Right hindlimb (tissue), 1 donor: ENCODE measurements around the gene RAD51B.

Experiments used
- DNase-seq: peaks from one replicate; pipeline ENCODE4 v3.0.0-alpha.2; 2018

RAD51B gene

DNA sequence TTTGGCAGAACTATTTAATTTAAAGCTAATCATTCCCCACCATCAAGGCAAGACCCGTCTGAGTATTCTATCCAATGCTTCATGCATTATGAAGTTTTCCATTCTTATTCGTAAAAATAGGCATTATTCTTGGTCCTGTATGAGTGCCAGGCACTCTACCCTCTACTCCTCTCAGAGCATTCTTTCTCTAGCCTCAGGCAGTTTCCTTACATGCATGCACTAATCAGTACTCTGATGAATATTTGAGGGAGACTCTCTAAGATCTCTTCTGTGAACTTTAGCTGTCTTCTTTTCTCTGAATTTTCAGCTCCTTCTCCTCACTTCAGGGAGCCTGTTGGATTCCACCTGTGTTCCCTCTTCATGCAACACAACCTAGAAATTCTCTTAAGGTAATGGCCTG lies 334.7 kb downstream of the RAD51B start:
- no peak for DNase-seq

DNA sequence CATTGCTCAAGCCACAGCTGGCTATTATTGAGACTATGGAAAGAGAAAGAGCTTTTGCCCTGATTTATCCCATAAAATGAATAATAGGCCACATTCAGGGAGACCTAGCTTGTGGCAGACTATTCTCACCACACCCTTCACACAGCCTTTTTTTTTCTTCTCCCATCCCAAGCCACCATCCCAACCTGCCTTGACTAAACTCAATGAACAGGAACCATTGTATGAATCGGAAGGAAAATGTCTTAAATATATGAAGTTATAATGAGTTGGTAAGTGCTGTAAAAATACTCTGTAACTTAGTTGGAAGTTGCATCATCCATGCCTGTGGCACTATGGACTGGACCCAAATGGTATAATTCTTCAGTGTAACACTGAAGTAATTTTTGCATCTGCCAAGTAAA lies 338.4 kb downstream of the RAD51B start:
- DNase-seq, result no peak

DNA sequence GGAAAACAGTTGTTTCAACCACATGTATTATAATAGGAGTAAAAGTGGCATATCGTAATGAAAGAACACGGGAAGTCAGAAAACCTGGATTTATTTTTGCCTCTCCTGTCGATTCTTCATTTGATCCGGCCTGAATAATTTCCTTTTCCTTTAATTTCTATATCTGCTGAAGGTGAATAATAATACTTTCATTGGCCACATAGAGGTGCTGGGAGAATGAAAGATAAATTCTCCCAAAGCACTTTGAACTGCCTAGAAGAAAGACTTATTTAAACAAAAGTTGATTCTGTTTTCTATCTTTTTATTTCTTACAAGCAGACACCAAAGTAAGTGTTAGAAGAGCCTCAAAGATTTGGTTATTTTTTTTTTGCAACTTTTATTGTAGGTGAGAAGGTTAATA lies 339.1 kb downstream of the RAD51B start:
- no peak for DNase-seq

DNA sequence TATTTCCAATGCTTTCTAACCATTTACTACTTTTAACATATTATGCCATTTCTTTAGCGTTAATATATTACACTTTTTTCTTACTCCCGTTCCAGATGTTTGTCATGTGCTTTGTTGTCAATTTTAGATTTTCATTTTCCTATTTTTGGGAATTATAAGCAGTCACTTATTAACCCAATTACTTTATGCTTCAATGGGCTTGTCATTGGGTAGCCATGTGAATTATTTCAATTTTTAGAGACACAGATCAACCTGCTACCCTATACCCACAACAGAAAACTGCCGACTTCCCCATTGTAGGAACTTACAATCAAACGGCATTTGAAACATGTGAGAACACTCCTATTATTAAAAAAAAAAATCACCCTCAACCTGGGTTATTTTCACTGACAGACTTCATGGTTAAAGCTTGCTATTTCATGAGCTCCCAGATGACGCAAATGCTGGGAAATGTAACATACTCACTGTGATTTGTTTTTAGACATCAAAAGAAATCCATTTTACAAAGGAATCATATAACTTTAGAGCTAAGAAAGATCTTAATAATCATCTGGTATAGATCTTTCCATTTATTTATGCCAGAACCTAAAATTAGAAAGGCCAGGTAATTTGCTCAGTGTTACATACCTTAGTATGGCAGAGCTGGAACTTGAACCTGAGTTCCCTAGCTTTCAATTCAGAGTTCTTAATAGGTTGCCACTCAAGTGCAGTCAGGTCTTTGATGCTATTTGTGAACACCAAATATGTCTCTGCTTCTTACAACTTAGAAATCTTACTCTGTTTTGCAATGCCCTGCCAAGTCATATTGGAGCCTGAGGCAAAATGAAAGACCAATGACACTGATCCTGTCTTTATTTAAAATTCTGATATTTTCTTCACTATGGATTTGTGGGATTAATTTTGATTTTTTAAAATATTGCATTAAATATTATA lies 340.4 kb downstream of the RAD51B start:
- no peak for DNase-seq

DNA sequence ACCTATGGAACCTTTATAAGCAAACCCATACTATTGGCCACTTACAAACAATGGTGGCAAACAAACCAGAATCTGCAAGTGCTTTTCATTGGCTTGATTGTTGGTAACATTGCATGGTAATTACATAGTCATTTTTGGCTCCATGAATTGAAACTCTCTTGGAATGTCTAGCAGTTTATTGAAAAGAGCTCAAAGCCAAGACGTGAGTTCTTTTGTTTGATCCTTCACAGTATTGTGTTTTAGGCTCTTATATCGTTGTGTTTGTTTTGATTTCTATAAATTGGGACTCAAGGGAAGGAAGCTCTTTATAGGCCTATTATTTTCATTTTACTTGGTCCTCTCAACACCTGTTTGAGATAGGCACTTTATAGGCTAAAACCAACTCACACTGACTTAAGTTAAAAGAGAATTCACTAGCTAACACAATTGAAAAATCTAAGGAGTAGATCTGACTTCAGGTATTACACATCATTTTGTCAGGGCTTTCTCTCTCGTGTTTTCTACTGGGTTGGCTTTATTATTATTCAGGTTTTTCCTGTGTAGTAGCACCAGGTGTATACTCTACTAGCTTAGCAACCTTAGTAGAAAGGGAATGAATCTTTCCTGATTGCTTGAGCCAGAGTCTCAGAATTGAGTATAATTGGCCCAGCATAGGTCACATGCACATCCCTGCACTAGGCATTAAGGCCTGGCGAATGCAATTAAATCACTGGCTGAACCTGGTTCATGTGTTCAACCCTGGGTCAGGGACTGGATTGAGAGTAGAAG lies 341.4 kb downstream of the RAD51B start:
- no peak for DNase-seq

DNA sequence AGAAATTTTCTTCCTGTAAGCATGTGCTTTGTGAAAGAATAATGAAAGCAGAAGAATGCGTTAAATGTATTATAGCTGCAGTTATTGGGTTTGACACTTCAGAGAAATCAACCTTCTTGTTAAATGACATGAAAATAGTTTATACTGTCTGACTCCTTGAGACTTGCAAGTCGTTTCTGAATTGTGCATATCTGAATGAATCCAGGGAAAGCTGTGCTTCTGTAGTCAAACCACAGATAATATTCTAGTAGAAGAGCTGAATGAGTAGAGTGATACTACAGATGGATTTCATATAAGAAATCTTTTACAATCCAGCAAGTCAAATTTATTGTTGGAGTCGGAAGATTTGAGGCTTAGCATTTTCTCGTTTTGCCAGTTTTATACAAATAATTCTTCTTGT lies 343.3 kb downstream of the RAD51B start:
- no peak for DNase-seq

DNA sequence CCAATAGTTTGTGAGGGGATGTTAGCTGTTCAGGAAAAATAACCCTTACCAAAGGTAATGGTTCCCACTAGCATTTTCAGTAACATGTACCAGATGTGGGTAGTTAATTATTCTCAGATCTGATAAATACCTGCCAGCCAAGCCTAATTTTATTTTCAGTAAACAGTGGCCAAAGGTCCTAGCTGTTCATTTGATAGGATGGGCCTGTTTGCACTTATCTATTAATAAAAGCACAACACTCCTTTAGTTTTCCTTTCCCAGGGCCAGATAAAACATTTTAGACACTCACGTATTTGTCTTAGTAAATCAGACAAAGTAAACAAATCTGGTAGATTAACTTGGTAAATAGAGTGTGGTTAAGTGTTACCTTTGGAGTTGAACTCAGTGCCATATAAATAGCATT lies 345.1 kb downstream of the RAD51B start:
- no peak for DNase-seq

DNA sequence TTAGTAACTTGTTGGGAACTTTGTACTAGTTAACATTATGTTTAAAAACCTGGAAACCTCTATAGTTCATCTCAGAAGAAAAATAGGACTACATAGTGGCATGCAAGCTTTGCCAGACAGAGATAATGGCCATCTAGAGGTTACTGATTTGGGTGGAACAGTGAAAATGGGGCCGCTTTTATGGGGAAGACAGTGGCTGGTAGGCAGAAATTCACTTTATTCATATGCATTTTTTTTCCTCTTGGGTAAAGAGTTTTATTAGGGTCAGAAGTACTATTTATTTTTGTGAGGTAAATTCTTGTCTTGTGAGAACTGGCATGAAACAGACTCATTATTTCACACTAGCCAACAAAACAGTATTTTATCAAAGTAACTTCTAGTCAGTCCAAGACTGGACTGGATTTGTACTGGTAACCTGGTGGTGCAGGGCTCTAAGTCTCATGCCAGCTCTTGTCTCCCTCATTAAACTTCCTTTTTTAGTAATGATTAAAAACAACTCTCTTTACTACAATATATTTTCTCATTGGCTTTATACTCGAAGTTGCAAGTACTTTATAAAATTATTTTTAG lies 345.8 kb downstream of the RAD51B start:
- DNase-seq, result no peak

DNA sequence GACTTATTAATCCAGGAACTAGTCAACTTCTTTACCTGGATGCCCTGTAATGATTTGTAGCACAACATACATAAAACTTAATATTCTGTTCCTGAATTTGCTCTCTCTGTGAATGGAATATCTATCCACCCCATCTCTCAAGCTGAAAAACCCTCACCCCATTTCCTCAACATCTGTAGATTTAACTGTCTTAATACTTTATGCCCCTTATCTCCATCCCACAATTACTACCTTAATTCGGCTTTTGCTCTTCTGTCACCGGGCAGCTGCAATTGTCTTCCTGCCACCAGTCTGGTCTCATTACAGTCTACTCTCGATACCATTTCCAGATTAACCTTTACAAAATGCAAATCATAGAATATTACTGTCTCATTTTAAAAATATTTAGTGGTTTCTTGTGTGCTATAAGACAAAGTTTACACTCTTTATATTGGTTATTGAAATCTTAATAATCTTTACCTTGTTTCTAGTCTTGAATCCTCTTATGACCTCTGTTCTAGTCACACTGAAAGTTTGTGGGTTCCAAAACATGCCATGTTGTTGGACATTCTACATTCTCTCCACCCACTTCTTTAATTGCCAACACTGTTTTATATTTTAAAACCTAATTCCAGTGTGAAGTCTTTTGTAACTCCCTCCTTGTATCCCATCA lies 347.3 kb downstream of the RAD51B start:
- no peak for DNase-seq

DNA sequence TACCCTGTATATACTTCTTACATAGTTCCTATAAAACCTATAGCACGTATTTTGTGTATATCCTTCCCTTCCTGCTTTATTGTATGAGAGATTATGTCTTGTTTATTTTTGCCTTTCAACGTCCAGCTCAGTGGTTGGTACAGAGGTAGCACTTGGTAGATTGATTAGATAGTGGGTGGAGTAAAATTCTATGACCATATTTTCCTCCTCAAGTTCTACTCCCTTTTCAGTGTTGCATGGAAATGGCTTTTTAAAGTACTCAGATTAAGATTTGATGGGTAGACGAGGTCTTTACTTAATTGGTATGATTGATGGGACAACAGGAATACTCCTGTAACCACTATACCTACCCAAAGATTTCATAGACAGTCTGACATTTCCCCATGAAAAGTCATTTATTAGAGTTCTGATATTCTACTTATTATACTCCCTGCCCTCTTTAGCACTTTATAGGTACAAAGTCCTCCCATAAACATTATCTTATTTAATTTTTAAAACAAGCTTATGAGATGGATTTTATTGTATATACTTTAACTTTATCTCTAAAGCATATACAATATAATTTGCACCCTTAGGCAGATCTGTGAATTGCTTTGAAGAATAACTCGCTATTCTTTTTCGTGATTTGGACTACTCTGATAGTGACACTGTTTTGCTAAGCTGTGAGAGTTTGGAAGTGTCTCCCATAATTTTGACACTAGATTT lies 348.0 kb downstream of the RAD51B start:
- DNase-seq, result no peak

DNA sequence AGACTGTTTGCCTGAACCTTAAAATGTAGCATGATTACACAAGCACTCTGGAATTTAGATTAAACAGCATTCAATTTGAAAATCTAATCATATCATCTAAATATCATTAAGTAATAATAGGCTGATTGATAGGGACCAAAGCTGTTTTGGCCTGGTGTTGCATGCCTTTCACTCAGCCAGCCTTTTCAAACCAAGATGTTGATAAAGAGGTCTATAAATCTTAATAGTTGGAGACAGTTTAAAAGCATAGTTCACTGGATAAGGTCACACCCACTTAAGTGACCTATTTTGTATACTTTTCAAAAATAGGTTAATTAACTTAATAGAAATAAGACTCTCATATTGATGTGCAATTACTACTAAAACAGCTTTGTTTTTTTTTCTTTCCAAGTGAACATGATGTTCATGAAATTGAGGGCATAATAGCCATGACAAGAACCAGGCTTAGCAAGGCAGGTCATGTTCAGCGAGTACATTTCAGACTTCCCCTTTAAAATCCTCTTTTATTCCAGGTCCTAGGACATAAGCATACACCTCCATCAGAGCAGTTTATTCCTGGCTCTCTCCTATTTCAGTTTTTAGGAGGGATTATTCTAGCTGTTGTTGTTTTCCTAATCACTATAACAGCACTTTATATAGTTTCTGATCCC lies 349.0 kb downstream of the RAD51B start:
- no peak for DNase-seq

DNA sequence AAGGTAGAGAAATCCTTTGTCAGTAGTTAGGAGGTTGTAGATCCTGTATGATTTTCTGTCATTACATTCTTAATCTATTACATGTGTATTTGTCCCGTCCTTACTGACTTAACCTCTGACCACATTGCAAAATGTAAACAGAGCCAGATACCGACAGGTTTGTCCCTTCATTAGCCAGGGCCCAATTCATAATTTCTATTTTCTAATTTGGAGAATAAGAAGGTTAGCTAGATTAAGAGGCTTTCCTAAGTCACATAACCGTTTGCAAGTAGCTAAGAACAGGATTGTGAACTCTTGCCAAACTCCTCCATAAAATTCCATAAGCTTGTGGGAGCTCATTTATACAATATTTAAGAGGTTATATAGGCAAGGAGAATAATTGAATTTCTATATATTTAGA lies 352.6 kb downstream of the RAD51B start:
- no peak for DNase-seq

DNA sequence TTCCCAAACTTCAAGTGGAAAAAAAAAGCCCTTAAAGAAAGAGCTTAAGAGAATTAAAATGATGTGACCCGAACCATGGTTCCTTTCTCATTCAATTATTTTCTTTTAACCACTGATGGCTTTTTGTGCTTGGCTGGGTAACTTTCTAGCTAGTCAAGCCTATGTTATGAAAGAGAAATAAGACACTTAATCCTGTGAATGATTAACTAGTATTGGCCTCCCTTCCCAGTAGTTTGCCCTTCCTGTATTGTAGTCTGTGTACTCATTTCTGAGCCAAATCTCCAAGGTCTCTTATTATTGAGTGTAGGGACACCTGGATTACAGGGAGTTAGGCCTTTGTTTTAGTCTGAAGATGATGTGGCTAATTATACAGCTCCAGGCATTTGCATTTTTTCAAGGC lies 353.0 kb downstream of the RAD51B start:
- no peak for DNase-seq

DNA sequence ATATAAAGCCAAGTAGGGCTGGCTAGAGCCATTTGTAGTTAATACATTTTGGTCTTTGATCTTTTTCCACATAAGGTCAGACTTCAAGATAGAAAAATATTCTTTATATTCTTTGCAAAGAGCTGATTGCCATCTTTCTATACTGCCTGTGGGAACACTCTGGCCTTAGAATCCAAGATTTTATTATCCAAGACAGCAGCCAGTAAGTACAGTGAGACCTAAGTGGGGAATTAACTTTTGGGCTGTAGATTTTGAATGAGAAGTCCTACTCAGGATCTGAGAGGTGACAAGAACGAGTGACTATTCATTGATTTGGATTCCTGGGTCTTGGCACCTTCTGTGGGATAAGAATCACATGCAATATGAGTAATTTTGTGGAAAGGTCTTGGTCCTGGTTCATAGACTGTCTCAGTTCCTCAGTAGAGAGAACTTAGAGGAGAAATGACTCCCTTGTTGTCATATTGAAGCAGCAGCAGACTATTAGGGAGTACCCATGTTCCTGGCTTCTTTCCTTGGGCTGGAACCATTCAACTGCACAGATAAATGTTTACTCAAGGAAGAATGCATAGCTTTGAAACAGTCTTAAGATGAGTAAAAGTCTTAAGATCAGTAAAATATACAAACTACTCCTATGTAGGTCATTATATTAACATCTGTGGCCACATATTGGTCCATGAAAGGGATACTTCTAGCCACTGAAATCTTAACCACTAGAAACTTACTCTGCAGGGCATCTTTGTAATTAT lies 353.8 kb downstream of the RAD51B start:
- DNase-seq, result no peak

DNA sequence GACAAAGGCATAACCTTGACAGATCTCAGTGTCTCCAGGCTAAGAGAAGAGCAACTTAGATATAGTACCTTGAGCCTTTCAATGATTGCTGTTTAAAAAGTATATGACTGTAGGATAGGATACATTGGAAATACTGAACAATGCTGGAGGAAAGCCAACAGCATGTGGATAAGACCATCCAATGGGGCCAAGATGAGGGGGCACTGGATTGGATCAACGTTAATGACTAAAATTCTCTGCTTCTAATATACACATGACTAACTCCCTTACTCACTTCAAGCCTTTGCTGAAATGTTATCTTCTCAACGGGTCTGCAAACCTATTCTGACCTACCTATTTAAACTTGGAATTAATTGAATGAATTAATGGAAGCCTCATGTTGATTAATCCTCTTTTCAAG lies 354.9 kb downstream of the RAD51B start:
- DNase-seq, result no peak

DNA sequence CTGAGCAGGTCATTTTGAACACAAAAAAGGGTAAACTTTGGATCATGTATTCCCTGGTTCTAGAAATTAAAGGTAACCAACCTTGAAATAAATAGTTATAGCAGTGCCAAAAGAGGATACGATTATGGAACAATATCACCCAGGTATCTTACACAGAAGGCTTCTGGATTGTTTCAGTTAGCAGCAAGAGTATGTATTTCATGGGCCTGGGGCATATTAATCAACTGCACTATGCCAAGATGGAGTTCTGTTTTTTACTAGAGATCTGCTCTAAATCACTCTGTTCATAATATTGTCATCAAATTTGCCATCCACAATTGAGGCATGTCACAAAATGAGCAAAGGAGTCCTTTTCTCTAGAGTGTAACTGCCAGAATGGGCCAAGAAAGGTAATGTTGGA lies 357.1 kb downstream of the RAD51B start:
- DNase-seq, result no peak

DNA sequence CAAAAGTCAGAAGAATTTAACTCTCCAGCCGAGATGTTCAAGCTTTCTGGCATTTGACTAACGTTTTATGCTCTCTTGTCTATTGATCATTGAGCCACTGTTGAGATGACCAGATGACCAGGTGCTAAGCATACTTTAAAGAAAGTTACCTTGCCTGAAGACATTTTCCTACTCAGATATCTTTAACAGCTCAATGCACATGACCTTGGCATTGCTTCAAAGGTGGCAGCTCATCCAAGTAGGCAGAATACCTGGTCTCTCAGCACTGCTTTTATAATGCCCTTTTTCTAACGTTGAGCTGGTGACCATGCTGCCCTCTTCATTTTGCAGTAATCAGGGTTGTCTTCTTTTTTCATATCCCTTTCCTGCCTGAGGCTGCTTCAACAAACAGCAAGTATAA lies 358.1 kb downstream of the RAD51B start:
- no peak for DNase-seq

DNA sequence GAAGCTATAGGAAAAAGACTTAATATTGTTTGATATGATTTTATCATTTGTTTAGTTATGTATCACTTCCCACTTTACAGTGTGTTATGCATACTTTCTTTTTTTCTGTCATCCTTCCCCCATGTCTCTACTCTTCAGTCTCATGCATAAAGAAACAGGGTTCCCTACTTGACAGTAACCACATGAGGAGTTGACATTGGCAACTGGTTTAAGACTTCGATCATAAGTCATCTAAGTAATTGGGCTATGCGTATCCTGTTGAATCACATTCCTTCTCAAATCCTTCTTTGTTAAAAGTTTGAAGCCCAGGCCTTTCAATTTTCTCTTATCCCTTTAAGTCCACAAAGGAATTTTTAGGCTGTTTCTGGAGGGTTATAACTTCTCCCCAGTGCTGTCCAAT lies 358.7 kb downstream of the RAD51B start:
- DNase-seq, result no peak

DNA sequence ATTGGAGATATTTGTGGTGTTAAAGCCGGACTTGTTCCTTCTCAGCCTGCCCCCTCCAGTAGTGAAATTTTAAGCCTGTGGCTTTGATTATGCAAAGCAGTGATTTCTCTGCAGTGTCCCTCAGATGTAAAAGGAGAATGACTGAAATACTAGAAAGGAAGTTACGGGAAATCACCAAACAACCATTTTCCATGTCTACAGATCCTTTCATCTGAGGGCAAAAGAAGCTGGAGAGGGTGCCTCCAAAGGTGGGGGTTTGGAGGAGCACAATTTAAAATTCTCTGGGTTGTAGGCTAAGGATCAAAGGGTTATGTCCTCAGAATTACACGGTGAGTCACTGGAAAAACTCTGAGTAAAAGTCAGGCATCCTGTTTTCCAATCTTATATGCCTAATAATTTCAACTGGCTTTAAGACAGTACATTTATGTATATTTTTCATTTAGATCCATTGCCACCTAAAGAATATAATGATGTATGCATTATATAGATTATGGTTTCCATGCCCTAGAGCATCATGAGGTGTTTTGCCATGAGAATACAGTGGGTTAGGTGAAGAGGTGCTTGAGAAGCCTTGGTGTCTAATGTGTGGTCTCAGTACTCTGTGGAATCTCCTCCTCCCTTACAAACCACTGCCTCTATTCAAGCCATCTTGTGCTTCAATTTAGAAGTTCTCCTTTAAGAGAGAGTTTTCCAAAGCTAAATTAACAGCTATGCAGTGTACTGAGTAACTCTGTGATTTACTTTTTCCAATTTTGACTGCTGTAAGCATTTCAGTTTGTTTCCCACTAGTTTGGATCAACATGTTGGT lies 362.1 kb downstream of the RAD51B start:
- DNase-seq, result no peak

DNA sequence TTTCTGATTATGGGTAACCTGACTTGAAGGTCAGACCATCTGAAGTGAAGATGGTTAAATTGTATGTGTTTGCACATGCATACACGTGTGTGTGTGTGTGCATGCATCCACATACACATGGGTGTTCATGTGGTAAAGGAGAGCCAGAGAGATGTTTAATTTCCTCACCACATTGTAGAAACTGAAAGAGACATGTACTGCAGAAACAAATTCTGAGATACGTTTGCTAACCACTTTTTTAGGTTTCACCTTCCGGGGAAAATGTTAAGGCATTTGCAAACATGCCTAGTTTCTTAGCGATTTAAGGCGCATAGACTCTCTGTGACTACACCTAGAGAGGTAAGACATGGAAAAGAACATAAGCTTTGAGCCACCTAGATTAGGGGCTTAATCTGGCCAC lies 362.9 kb downstream of the RAD51B start:
- DNase-seq, result no peak
